Tibial artery (tissue), 4 donors: Measurements from ENCODE around the gene TRMU.

Experiments
- DNase-seq, 2 donors: peaks; one replicate each; pipeline ENCODE4 v3.0.0-alpha.2; 2019
- H3K27ac ChIP-seq, 2 donors: fragments of 200-600 bp; sonication (generic) in 1 of 2; 1 replicate in 1 of 2; 2 replicates in 1 of 2; pipeline ENCODE4 v1.5.1; 2018 to 2019; ENCODE audit warnings: mild to moderate bottlenecking in 1 of 2
- H3K27me3 ChIP-seq, 2 donors: fragments of 200-600 bp; sonication (generic) in 1 of 2; one replicate each; pipeline versions ENCODE4 v1.5.1 to v1.6.0; 2016 to 2019
- H3K36me3 ChIP-seq, 3 donors: fragments of 200-600 bp; sonication (generic) in 2 of 3; one replicate each; pipeline ENCODE4 v1.5.1; 2016 to 2019; ENCODE audit warnings: mild to moderate bottlenecking in 2 of 3
- H3K4me1 ChIP-seq, 4 donors: fragments of 200-600 bp; sonication (generic) in 2 of 4; 1 replicate in 3 of 4; 2 replicates in 1 of 4; pipeline ENCODE4 v1.5.1; 2016 to 2019
- H3K4me3 ChIP-seq, 2 donors: fragments of 200-600 bp; sonication (generic) in 1 of 2; 1 replicate in 1 of 2; 2 replicates in 1 of 2; pipeline ENCODE4 v1.5.1; 2018 to 2019; ENCODE audit warnings: mild to moderate bottlenecking in 2 of 2
- H3K9me3 ChIP-seq, 3 donors: fragments of 200-600 bp; sonication (generic) in 1 of 3; one replicate each; pipeline ENCODE4 v1.5.1; 2016 to 2019
- CTCF ChIP-seq, 2 experiments: fragments of 200-600 bp in 1 of 2; fragments of 450-650 bp in 1 of 2; IDR thresholded peaks; one replicate each; pipeline ENCODE4 v1.5.1; 2017 to 2019; ENCODE audit warnings: antibody characterized with exemption in 2 of 2, mild to moderate bottlenecking in 1 of 2, moderate library complexity in 1 of 2
- intact Hi-C: fragments of 100-400 bp; cut with DNase I; formaldehyde crosslinking; loops from one replicate; pipeline ENCODE4 v1.15.0; 2023; ENCODE audit warnings: low total_unique reads

TRMU gene

GRCh38 chr22:46323162-46323561 is 12.4 kb upstream of the TRMU start:
- intact Hi-C loops = no loop called here
- H3K36me3 ChIP-seq = no peaks in the 10 kb centered on the region
- H3K27me3 ChIP-seq = no peaks in the 10 kb centered on the region
- no peaks in the 10 kb centered on the region for H3K4me1 ChIP-seq
- TF ChIP-seq CTCF (IDR thresholded peaks at IDR 0.05) = no peak
- DNase-seq = no peak
- no peaks in the 10 kb centered on the region for H3K9me3 ChIP-seq
- no peak overlapping the region for H3K27ac ChIP-seq
- H3K4me3 ChIP-seq = no peak overlapping the region

GRCh38 chr22:46326066-46326680 is 9.3 kb upstream of the TRMU start:
- Histone ChIP-seq H3K36me3 (no peaks in the 10 kb centered on the region), H3K27me3 (no peaks in the 10 kb centered on the region), H3K27ac (no peak overlapping the region), H3K4me3 (no peak overlapping the region), H3K4me1 (no peaks in the 10 kb centered on the region), H3K9me3 (no peaks in the 10 kb centered on the region)
- intact Hi-C loops = no loop called here
- DNase-seq = no peak
- no peak for TF ChIP-seq CTCF (IDR thresholded peaks at IDR 0.05)

GRCh38 chr22:46327691-46328465 is 7.6 kb upstream of the TRMU start:
- intact Hi-C loops = no loop called here
- DNase-seq = no peak
- H3K9me3 ChIP-seq = no peaks in the 10 kb centered on the region
- no peaks in the 10 kb centered on the region for H3K36me3 ChIP-seq
- no peak for TF ChIP-seq CTCF (IDR thresholded peaks at IDR 0.05)
- H3K4me1 ChIP-seq = no peaks in the 10 kb centered on the region
- H3K4me3 ChIP-seq = no peak overlapping the region
- H3K27ac ChIP-seq = no peak overlapping the region
- H3K27me3 ChIP-seq = no peaks in the 10 kb centered on the region

GRCh38 chr22:46328797-46329196 is 6.7 kb upstream of the TRMU start:
- no peaks in the 10 kb centered on the region for H3K27me3 ChIP-seq
- no peak for TF ChIP-seq CTCF (IDR thresholded peaks at IDR 0.05)
- no peak for DNase-seq
- H3K4me1 ChIP-seq = no peaks in the 10 kb centered on the region
- H3K4me3 ChIP-seq = no peak overlapping the region
- H3K36me3 ChIP-seq = no peaks in the 10 kb centered on the region
- intact Hi-C loops = no loop called here
- no peak overlapping the region for H3K27ac ChIP-seq
- H3K9me3 ChIP-seq = no peaks in the 10 kb centered on the region

- intact Hi-C loops = no loop called here
- H3K27me3 ChIP-seq = no peaks in the 10 kb centered on the region
- peaks cover 0 to 3% (median 0%) of the 10 kb centered on the region in 4 donors for H3K4me1 ChIP-seq
- no peak for DNase-seq
- TF ChIP-seq CTCF (IDR thresholded peaks at IDR 0.05) = no peak
- no peak overlapping the region for H3K4me3 ChIP-seq
- H3K9me3 ChIP-seq = no peaks in the 10 kb centered on the region
- H3K27ac ChIP-seq = no peak overlapping the region
- no peaks in the 10 kb centered on the region for H3K36me3 ChIP-seq
Measured at GRCh38 chr22:46329616-46330015, 5.9 kb upstream of the TRMU start.
